A549 (cell line): ENCODE measurements around the gene ELFN1. TPM values are rescaled to one million over a fixed set of nuclear protein-coding genes. Genes with fewer than 3 reads are reported as not detected.

ENCODE experiments used
- ATAC-seq, 2 experiments: fragments of 200-7000 bp in 1 of 2; fragments of >200 bp in 1 of 2; cut with Nextera tagmentation in 1 of 2; cut with Tn5 transposase in 1 of 2; 3 replicates each; pipeline versions ENCODE4 v1.8.0 to v1.9.1; 2018 to 2020; ENCODE audit warnings: mild to moderate bottlenecking in 1 of 2, moderate library complexity in 1 of 2
- CTCF ChIA-PET: fragments of 300-600 bp; sonication (Branson Sonifier 250); formaldehyde crosslinking; extraction: SDS; loops from one replicate; lab custom pipeline; 2021; ENCODE audit warnings: antibody characterized with exemption, inconsistent platforms; lab: Yijun Ruan, JAX
- POLR2A ChIA-PET: fragments of 350-600 bp; formaldehyde crosslinking; extraction: SDS; loops from one replicate; lab custom pipeline; 2021; ENCODE audit warnings: antibody characterized with exemption, inconsistent platforms; lab: Yijun Ruan, JAX
- DNase-seq, 2 experiments: peaks; one replicate each; pipeline versions ENCODE4 v3.0.0 to v3.0.0-alpha.2; 2011 to 2016; ENCODE audit warnings: low read depth in 1 of 2, low spot score in 1 of 2
- FAIRE-seq: peaks from 2 replicates; lab custom pipeline; 2011; peaks lifted over from hg19 to GRCh38; lab: Jason Lieb, UNC
- H3K27ac ChIP-seq, 2 experiments: fragments of >200 bp; sonication (Bioruptor Twin); formaldehyde crosslinking; 3 replicates each; pipeline ENCODE4 v1.5.1; 2016 to 2017
- H3K4me1 ChIP-seq: fragments of >200 bp; sonication (Bioruptor Twin); formaldehyde crosslinking; 3 replicates; pipeline ENCODE4 v1.6.1; 2016
- H3K4me2 ChIP-seq: fragments of >200 bp; sonication (Bioruptor Twin); formaldehyde crosslinking; 3 replicates; pipeline ENCODE4 v1.6.1; 2016
- H3K4me3 ChIP-seq: fragments of >200 bp; sonication (Bioruptor Twin); formaldehyde crosslinking; 3 replicates; pipeline ENCODE4 v1.5.1; 2016
- H3K9me3 ChIP-seq: fragments of >200 bp; sonication (Bioruptor Twin); formaldehyde crosslinking; 3 replicates; pipeline ENCODE4 v1.6.1; 2016
- ATOH8 ChIP-seq: fragments of 250-450 bp; sonication (Bioruptor Pico); IDR thresholded peaks from 2 replicates; pipeline ENCODE4 v1.5.0; 2020; ENCODE audit warnings: low read depth, mild to moderate bottlenecking, moderate library complexity
- BCL3 ChIP-seq: fragments of >200 bp; sonication (Bioruptor Twin); formaldehyde crosslinking; IDR thresholded peaks from 3 replicates; pipeline ENCODE4 v1.6.1; 2016
- CHD2 ChIP-seq: fragments of 150-350 bp; IDR thresholded peaks from 2 replicates; pipeline ENCODE4 v1.6.1; 2014; ENCODE audit warnings: low read length; ENCODE audit not compliant: partially characterized antibody
- FOSL2 ChIP-seq, 2 experiments: fragments of 450-650 bp in 1 of 2; fragments of >200 bp in 1 of 2; sonication (Bioruptor Twin) in 1 of 2; formaldehyde crosslinking; IDR thresholded peaks; 2 replicates each; pipeline versions ENCODE4 v1.5.0 to v1.6.1; 2016 to 2020; ENCODE audit warnings: mild to moderate bottlenecking in 1 of 2, moderate library complexity in 1 of 2
- HMGXB4 ChIP-seq: fragments of 250-450 bp; sonication (Bioruptor Pico); IDR thresholded peaks from 2 replicates; pipeline ENCODE4 v1.5.0; 2021; ENCODE audit warnings: mild to moderate bottlenecking, moderate library complexity, borderline replicate concordance
- JUNB ChIP-seq: fragments of >200 bp; sonication (Bioruptor Twin); formaldehyde crosslinking; IDR thresholded peaks from 2 replicates; pipeline ENCODE4 v1.6.1; 2016
- KDM1A ChIP-seq: fragments of 200-600 bp; sonication (generic); IDR thresholded peaks from 2 replicates; pipeline ENCODE4 v1.6.1; 2016; ENCODE audit warnings: low read depth, mild to moderate bottlenecking
- MAX ChIP-seq: IDR thresholded peaks from 2 replicates; pipeline ENCODE4 v1.6.1; 2012
- MAZ ChIP-seq: fragments of 150-350 bp; IDR thresholded peaks from 2 replicates; pipeline ENCODE4 v1.6.1; 2014; ENCODE audit warnings: antibody characterized with exemption, low read depth, low read length, borderline replicate concordance
- NR3C1 ChIP-seq: fragments of >200 bp; sonication (Bioruptor Twin); formaldehyde crosslinking; IDR thresholded peaks from 3 replicates; pipeline ENCODE4 v1.6.1; 2017
- PBX3 ChIP-seq: IDR thresholded peaks from 2 replicates; pipeline ENCODE4 v1.6.1; 2012
- PHF8 ChIP-seq: fragments of 200-600 bp; sonication (generic); IDR thresholded peaks from 2 replicates; pipeline ENCODE4 v1.6.1; 2016; ENCODE audit warnings: low read depth, mild to moderate bottlenecking, antibody characterized with exemption, moderate library complexity, borderline replicate concordance
- POLR2AphosphoS2 ChIP-seq: conservative IDR thresholded peaks from 2 replicates; pipeline ENCODE4 v1.6.1; 2012; ENCODE audit warnings: low read length, improper control_type of control experiment, inconsistent platforms
- RARB ChIP-seq: fragments of 250-450 bp; sonication (Bioruptor Pico); IDR thresholded peaks from 2 replicates; pipeline ENCODE4 v1.8.0; 2021; ENCODE audit warnings: mild to moderate bottlenecking, moderate library complexity
- RFX5 ChIP-seq: fragments of 450-650 bp; IDR thresholded peaks from 2 replicates; pipeline ENCODE4 v1.7.1; 2014; ENCODE audit warnings: antibody characterized with exemption, mild to moderate bottlenecking, moderate library complexity
- TFCP2L1 ChIP-seq: fragments of 250-450 bp; sonication (Bioruptor Pico); IDR thresholded peaks from 2 replicates; pipeline ENCODE4 v1.5.0; 2021; ENCODE audit warnings: mild to moderate bottlenecking
- TP53 ChIP-seq: fragments of 250-450 bp; sonication (Bioruptor Pico); IDR thresholded peaks from 2 replicates; pipeline ENCODE4 v1.5.0; 2021; ENCODE audit warnings: mild to moderate bottlenecking, moderate library complexity
- ZC3H11A ChIP-seq: fragments of 450-650 bp; IDR thresholded peaks from 2 replicates; pipeline ENCODE4 v1.6.1; 2014; ENCODE audit warnings: antibody characterized with exemption, mild to moderate bottlenecking
- ZFP36 ChIP-seq: fragments of 450-650 bp; IDR thresholded peaks from 2 replicates; pipeline ENCODE4 v1.6.1; 2014; ENCODE audit warnings: borderline replicate concordance; ENCODE audit not compliant: partially characterized antibody
- WGBS: methylation state at CpG from one replicate; pipeline ENCODE4 v1.1.6; 2017; ENCODE audit errors: missing lambda C conversion rate; 5-methylcytosine and 5-hydroxymethylcytosine counted together
- polyA plus RNA-seq, 4 experiments: library from polyadenylated mRNA; depleted of rRNA in 3 of 4; stranded (reverse); fragments of >200 nt; fragmentation: RNase III in 1 of 4; extraction: RNeasy Plus Mini Kit Qiagen cat#74134 plus additional on column Dnase treatment in 1 of 4; gene quantifications; 2 replicates in 3 of 4; 3 replicates in 1 of 4; pipeline ENCODE4 v1.2.3, GENCODE V29; 2011 to 2017

ELFN1 gene
- polyA plus RNA-seq, 2 of the 4 experiments (the other 2 are of a cell fraction) = 0.08 to 0.10 TPM

GRCh38 chr7:1672851-1673486 is 2.9 kb downstream of the ELFN1 start:
- ATAC-seq (no peak), FAIRE-seq (no peak), DNase-seq (no peak)
- ChIA-PET CTCF (interaction anchor here (0.6 to 1.6 kb wide), 2 partner anchors 9 to 702 kb away, joined by 3 to 7 read pairs; no protein-coding TSS in a partner anchor), POLR2A (no interaction called here)
- WGBS = 39% methylated on average over 20 of the region's 23 CpGs
- Histone ChIP-seq H3K4me1 (peaks cover 8% of the 10 kb centered on the region; the same call in 1 of the 3 replicates), H3K9me3 (no peaks in the 10 kb centered on the region), H3K4me2 (no peak overlapping the region), H3K4me3 (no peak overlapping the region), H3K27ac (no peak overlapping the region)
- TF ChIP-seq ZC3H11A = no peak
- no peak for TF ChIP-seq RARB (CRISPR knock-in tag)
- no peak for TF ChIP-seq POLR2AphosphoS2
- TF ChIP-seq MAZ = no peak
- TF ChIP-seq HMGXB4 (CRISPR knock-in tag) = no peak
- no peak for TF ChIP-seq KDM1A
- TF ChIP-seq JUNB = no peak
- no peak for TF ChIP-seq ATOH8
- no peak for TF ChIP-seq NR3C1
- TF ChIP-seq TFCP2L1 (CRISPR knock-in tag) = no peak
- no peak for TF ChIP-seq PHF8
- no peak for TF ChIP-seq FOSL2 (IDR thresholded peaks at IDR 0.05)
- no peak for TF ChIP-seq FOSL2 (CRISPR knock-in tag; IDR thresholded peaks at IDR 0.05)
- TF ChIP-seq CHD2 = no peak

GRCh38 chr7:1673581-1674118 is 3.6 kb downstream of the ELFN1 start:
- Histone ChIP-seq H3K4me1 (peaks cover 8% of the 10 kb centered on the region; the same call in 1 of the 3 replicates), H3K9me3 (no peaks in the 10 kb centered on the region), H3K27ac (no peak overlapping the region), H3K4me3 (no peak overlapping the region), H3K4me2 (no peak overlapping the region)
- FAIRE-seq (no peak), DNase-seq (no peak), ATAC-seq (no peak)
- 48% methylated on average over 7 of the region's 14 CpGs for whole genome bisulfite sequencing
- ChIA-PET POLR2A (no interaction called here), CTCF (interaction anchor here (0.6 to 1.6 kb wide), 3 partner anchors 9 to 703 kb away, joined by 3 to 7 read pairs (median 3); no protein-coding TSS in a partner anchor)
- TF ChIP-seq PBX3 (no peak), MAZ (no peak), ZFP36 (no peak), TP53 (CRISPR knock-in tag) (no peak), MAX (no peak), BCL3 (no peak), RFX5 (no peak)
